ENCODE measurements around the gene TMEM167B.

DNA sequence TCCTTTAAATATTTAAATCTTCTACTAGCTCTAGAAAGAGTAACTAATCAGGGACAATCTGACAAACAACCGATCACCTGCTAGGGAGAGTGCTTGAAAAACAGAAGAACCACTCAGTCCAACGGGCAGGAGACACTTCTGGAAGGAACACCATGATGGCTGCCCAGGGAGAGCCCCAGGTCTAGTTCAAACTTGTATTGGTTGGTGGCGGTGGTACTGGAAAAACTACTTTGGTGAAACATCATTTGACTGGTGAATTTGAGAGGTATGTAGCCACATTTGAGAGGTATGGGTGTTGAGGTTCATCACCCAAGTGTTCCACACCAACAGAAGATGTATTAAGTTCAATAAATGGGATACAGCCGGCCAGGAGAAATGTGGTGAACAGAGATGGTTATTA lies 43.9 kb upstream of the TMEM167B start:
- no peak for TF ChIP-seq CTCF (IDR thresholded peaks at IDR 0.05; ENCODE audit: insufficient read depth, low read length)
- no peak for TF ChIP-seq POLR2AphosphoS5 (IDR thresholded peaks at IDR 0.05; ENCODE audit: low read depth)

All from HL-60 (cell line).